Astrocyte (in vitro differentiated cells and primary cell): ENCODE data around the gene TMEM94. TPM values are rescaled to one million over a fixed set of nuclear protein-coding genes. Genes with fewer than 3 reads are reported as not detected.

ENCODE experiments used
- DNase-seq: peaks from one replicate; pipeline ENCODE4 v3.0.0-alpha.2; 2010; ENCODE audit warnings: low read depth
- FAIRE-seq: peaks from 2 replicates; lab custom pipeline; 2011; peaks lifted over from hg19 to GRCh38; lab: Jason Lieb, UNC
- H2AFZ ChIP-seq: 2 replicates; pipeline ENCODE4 v1.6.0; 2012; ENCODE audit warnings: low read depth, low read length, inconsistent platforms
- H3K27ac ChIP-seq: 2 replicates; pipeline ENCODE4 v1.5.1; 2011; ENCODE audit warnings: low read depth, low read length, inconsistent platforms
- H3K27me3 ChIP-seq: 2 replicates; pipeline ENCODE4 v1.6.0; 2011; ENCODE audit warnings: low read length, inconsistent platforms; ENCODE audit not compliant: insufficient read depth
- H3K36me3 ChIP-seq: 2 replicates; pipeline ENCODE4 v1.5.1; 2011; ENCODE audit warnings: low read length, inconsistent platforms; ENCODE audit not compliant: insufficient read depth
- H3K4me1 ChIP-seq: 2 replicates; pipeline ENCODE4 v1.5.1; 2011; ENCODE audit warnings: low read length, inconsistent platforms; ENCODE audit not compliant: insufficient read depth
- H3K4me2 ChIP-seq: 2 replicates; pipeline ENCODE4 v1.6.0; 2012; ENCODE audit warnings: low read length, inconsistent platforms
- H3K4me3 ChIP-seq: 2 replicates; pipeline ENCODE4 v1.5.1; 2011; ENCODE audit warnings: low read depth, mild to moderate bottlenecking, low read length, inconsistent platforms; ENCODE audit not compliant: insufficient read depth
- H3K79me2 ChIP-seq: 2 replicates; pipeline ENCODE4 v1.6.0; 2012; ENCODE audit warnings: mild to moderate bottlenecking, low read length, inconsistent platforms; ENCODE audit not compliant: insufficient read depth
- H3K9ac ChIP-seq: 2 replicates; pipeline ENCODE4 v1.6.0; 2012; ENCODE audit warnings: mild to moderate bottlenecking, low read length, inconsistent platforms
- H3K9me3 ChIP-seq: 2 replicates; pipeline ENCODE4 v1.5.1; 2012; ENCODE audit warnings: low read depth, mild to moderate bottlenecking, low read length, inconsistent platforms; ENCODE audit not compliant: insufficient read depth
- H4K20me1 ChIP-seq: 2 replicates; pipeline ENCODE4 v1.6.0; 2012; ENCODE audit warnings: low read length, inconsistent platforms; ENCODE audit not compliant: insufficient read depth
- H3K27ac Mint-ChIP-seq: one replicate; pipeline ENCODE4 v1.8.0; 2021; ENCODE audit warnings: mild to moderate bottlenecking, mixed read lengths; ENCODE audit not compliant: unreplicated experiment
- H3K27me3 Mint-ChIP-seq: one replicate; pipeline ENCODE4 v1.8.0; 2021; ENCODE audit warnings: low read depth, mixed read lengths; ENCODE audit not compliant: unreplicated experiment
- H3K36me3 Mint-ChIP-seq: one replicate; pipeline ENCODE4 v1.8.0; 2021; ENCODE audit warnings: low read depth, mixed read lengths; ENCODE audit not compliant: unreplicated experiment
- H3K4me1 Mint-ChIP-seq: one replicate; pipeline ENCODE4 v1.8.0; 2021; ENCODE audit warnings: low read depth, mixed read lengths; ENCODE audit not compliant: unreplicated experiment
- H3K4me3 Mint-ChIP-seq: one replicate; pipeline ENCODE4 v1.8.0; 2021; ENCODE audit warnings: mild to moderate bottlenecking, moderate library complexity, mixed read lengths; ENCODE audit not compliant: unreplicated experiment
- H3K9me3 Mint-ChIP-seq: one replicate; pipeline ENCODE4 v1.8.0; 2021; ENCODE audit warnings: mild to moderate bottlenecking, mixed read lengths; ENCODE audit not compliant: unreplicated experiment
- EZH2 ChIP-seq: IDR thresholded peaks from 2 replicates; pipeline ENCODE4 v1.6.1; 2012; ENCODE audit warnings: mild to moderate bottlenecking, low read length, inconsistent platforms; ENCODE audit not compliant: insufficient read depth
- total RNA-seq: library from RNA; stranded (reverse); gene quantifications from 2 replicates; pipeline ENCODE4 v1.2.1, GENCODE V29; 2021
- TF ChIP-seq, protein P1 (sequence below): IDR thresholded peaks from 2 replicates; pipeline ENCODE4 v1.5.1; 2011; ENCODE audit warnings: low read depth, mild to moderate bottlenecking, inconsistent platforms, low read length, moderate library complexity; ENCODE audit not compliant: insufficient read depth

TMEM94 gene
- total RNA-seq, 1 donor from 2014 or later = 52.4 TPM

DNA sequence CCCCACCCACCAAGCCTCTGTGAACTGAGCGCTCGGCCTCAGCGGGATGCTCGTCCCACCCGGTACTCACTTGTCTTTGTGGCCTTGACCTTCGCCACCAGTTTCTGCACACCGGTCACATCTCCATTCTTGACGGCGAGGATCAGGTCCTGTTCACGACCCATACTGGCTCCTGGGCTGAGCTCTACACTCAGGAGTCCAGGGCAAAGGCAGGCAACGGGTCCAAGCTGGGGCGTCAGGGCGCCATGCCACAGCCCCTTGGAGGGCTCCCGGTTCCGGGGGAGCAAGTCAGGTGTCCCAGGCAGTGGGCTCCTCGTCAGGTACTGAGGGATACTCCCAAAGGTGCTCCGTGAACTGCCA lies 57.2 kb downstream of the TMEM94 start:
- FAIRE-seq = no peak
- no peaks in the 10 kb centered on the region for H3K27me3 Mint-ChIP-seq
- Histone ChIP-seq H4K20me1 (peaks cover 74% of the 10 kb centered on the region), H3K27ac (no peak overlapping the region), H3K79me2 (peaks cover 55% of the 10 kb centered on the region), H3K4me3 (peak overlapping the region; percentile 70), H3K9ac (peak overlapping the region; percentile 84), H3K36me3 (no peaks in the 10 kb centered on the region), H3K27me3 (no peaks in the 10 kb centered on the region), H3K9me3 (no peaks in the 10 kb centered on the region), H2AFZ (no peak overlapping the region), H3K4me1 (peaks cover 25% of the 10 kb centered on the region), H3K4me2 (peak overlapping the region; percentile 100)
- peak overlapping the region; percentile 40 for H3K4me3 Mint-ChIP-seq
- H3K9me3 Mint-ChIP-seq = peaks cover 4% of the 10 kb centered on the region
- H3K36me3 Mint-ChIP-seq = peaks cover 10% of the 10 kb centered on the region
- no peak overlapping the region for H3K27ac Mint-ChIP-seq
- no peak for DNase-seq
- TF ChIP-seq, protein P1, sequence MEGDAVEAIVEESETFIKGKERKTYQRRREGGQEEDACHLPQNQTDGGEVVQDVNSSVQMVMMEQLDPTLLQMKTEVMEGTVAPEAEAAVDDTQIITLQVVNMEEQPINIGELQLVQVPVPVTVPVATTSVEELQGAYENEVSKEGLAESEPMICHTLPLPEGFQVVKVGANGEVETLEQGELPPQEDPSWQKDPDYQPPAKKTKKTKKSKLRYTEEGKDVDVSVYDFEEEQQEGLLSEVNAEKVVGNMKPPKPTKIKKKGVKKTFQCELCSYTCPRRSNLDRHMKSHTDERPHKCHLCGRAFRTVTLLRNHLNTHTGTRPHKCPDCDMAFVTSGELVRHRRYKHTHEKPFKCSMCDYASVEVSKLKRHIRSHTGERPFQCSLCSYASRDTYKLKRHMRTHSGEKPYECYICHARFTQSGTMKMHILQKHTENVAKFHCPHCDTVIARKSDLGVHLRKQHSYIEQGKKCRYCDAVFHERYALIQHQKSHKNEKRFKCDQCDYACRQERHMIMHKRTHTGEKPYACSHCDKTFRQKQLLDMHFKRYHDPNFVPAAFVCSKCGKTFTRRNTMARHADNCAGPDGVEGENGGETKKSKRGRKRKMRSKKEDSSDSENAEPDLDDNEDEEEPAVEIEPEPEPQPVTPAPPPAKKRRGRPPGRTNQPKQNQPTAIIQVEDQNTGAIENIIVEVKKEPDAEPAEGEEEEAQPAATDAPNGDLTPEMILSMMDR = no peak
- TF ChIP-seq EZH2 = no peak
- peaks cover 7% of the 10 kb centered on the region for H3K4me1 Mint-ChIP-seq

DNA sequence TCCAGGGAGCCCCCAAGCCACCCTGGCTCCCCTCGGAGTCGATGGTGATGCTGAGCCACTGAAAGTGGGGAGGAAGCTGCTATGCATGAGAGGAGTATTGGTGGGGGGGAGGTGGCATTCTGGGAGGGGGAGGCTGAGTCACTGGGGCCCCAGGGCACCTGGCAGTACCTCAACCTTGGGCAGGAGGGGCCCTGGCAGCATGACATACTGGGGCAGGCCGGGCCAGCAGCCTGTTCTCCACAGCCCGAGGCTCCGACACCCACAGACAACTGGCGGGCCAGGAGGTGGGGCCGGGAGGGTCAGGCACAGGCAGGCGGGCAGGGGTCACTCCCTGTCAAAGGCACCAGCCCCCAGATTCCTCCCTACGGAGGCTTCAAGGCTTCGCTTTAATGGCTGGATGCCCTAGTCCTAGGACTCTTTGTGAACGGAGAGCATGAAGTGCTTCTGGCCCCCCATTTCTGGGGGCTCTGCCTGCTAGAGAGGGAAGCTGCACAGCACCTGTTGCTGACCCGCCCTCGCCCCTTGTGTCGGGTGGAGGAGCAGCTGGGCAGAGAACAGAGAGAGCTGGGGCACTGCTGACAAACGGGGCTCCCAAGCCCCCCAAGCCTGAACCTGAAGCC lies 58.0 kb downstream of the TMEM94 start:
- Mint-ChIP-seq H3K36me3 (peaks cover 11% of the 10 kb centered on the region), H3K4me1 (peaks cover 6% of the 10 kb centered on the region), H3K27ac (no peak overlapping the region), H3K4me3 (peak overlapping the region; percentile 80), H3K27me3 (no peaks in the 10 kb centered on the region), H3K9me3 (peaks cover 4% of the 10 kb centered on the region)
- Histone ChIP-seq H3K9ac (peak overlapping the region; percentile 84), H3K9me3 (no peaks in the 10 kb centered on the region), H3K4me3 (peak overlapping the region; percentile 70), H3K4me1 (peaks cover 24% of the 10 kb centered on the region), H4K20me1 (peaks cover 67% of the 10 kb centered on the region), H3K79me2 (peaks cover 50% of the 10 kb centered on the region), H3K36me3 (no peaks in the 10 kb centered on the region), H2AFZ (peak overlapping the region; percentile 76), H3K4me2 (peak overlapping the region; percentile 100), H3K27me3 (no peaks in the 10 kb centered on the region), H3K27ac (peak overlapping the region; percentile 56)
- DNase-seq (no peak), FAIRE-seq (no peak)
- TF ChIP-seq EZH2 = no peak

DNA sequence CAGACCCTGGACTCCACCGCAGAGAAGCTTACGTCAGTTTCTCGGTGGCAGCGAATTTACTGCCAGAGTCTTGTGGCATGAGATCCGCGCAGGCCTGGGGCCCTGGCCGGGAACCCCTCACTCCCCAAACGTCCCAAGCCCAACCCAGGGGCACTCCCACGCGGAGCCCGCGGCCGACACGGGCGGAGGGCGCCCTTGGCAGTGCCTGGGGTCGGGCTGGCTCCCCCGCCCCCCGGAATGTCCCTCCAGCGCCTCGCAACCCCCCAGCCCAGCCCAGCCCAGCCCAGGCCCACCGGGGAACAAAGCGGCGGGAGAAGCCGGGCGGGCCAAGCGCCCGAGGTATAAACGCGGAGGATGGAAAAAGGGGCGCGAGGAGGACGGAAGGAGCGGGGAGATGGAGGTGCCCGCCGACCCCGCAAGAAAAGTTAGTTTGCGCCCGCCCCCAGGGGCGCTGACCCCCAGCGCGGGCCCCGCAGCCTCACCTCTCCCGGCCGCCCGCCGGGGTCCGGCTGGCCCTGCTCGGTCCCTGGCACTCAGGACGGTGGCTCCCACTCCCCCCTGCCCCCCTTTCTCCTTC lies 58.6 kb downstream of the TMEM94 start:
- no peaks in the 10 kb centered on the region for H3K9me3 ChIP-seq
- no peaks in the 10 kb centered on the region for H3K27me3 ChIP-seq
- Mint-ChIP-seq H3K4me1 (peaks cover 6% of the 10 kb centered on the region), H3K9me3 (peaks cover 4% of the 10 kb centered on the region), H3K27me3 (no peaks in the 10 kb centered on the region), H3K4me3 (peak overlapping the region; percentile 80), H3K36me3 (peaks cover 10% of the 10 kb centered on the region), H3K27ac (no peak overlapping the region)
- FAIRE-seq (no peak), DNase-seq (no peak)
- H3K27ac ChIP-seq = peak overlapping the region; percentile 56
- H3K36me3 ChIP-seq = no peaks in the 10 kb centered on the region
- peak overlapping the region; percentile 100 for H3K4me2 ChIP-seq
- peak overlapping the region; percentile 84 for H3K9ac ChIP-seq
- peak overlapping the region; percentile 76 for H2AFZ ChIP-seq
- no peak for TF ChIP-seq EZH2
- TF ChIP-seq, protein P1 = no peak
- H3K4me1 ChIP-seq = peaks cover 24% of the 10 kb centered on the region
- peaks cover 61% of the 10 kb centered on the region for H4K20me1 ChIP-seq
- H3K79me2 ChIP-seq = peaks cover 46% of the 10 kb centered on the region
- H3K4me3 ChIP-seq = peak overlapping the region; percentile 70
